Measurements from ENCODE around the gene CRABP1.

- no peak for TF ChIP-seq EP300 (IDR thresholded peaks at IDR 0.05)
- TF ChIP-seq CTCF (IDR thresholded peaks at IDR 0.05) = no peak
- no peak for TF ChIP-seq POLR2A (IDR thresholded peaks at IDR 0.05)
Observed at GRCh38 chr15:78355177-78355576, 15.0 kb downstream of the CRABP1 start.

All from ovary (tissue), 3 donors.